ENCODE data around the gene SIGLEC1. TPM values are rescaled to one million over a fixed set of nuclear protein-coding genes. Genes with fewer than 3 reads are reported as not detected.

SIGLEC1 gene
- total and polyA plus RNA-seq, 2 donors (not counting 1 experiment from before 2014, with no cell fraction given) = not detected

GRCh38 chr20:3720626-3721025 is 8.2 kb upstream of the SIGLEC1 start:
- no peaks in the 10 kb centered on the region for H3K36me3 ChIP-seq (ENCODE audit: control insufficient read depth, insufficient read depth, low read length)
- H3K9me3 ChIP-seq (ENCODE audit: control insufficient read depth, insufficient read depth, low read depth, low read length) = no peaks in the 10 kb centered on the region
- TF ChIP-seq CTCF (conservative IDR thresholded peaks at IDR 0.05 in 1 of 2, IDR thresholded peaks at IDR 0.05 in 1 of 2; ENCODE audit: low read depth in 1 of 2, low read length in 2 of 2) = no peak
- TF ChIP-seq EZH2 (IDR thresholded peaks at IDR 0.05; ENCODE audit: low read length, missing control alignments) = no peak

GRCh38 chr20:3720068-3720467 is 7.7 kb upstream of the SIGLEC1 start:
- Histone ChIP-seq H3K36me3 (ENCODE audit: control insufficient read depth, insufficient read depth, low read length) (no peaks in the 10 kb centered on the region), H3K79me2 (ENCODE audit: control insufficient read depth, insufficient read depth, low read length) (no peaks in the 10 kb centered on the region)
- no peak for DNase-seq (ENCODE audit: low read depth in 2 of 2)

More at GRCh38 chr20:3720626-3721025, 8.2 kb upstream of the SIGLEC1 start:
- no peaks in the 10 kb centered on the region for H3K4me1 ChIP-seq (ENCODE audit: control insufficient read depth, extremely low read depth, insufficient read depth, low read length)
- no peak overlapping the region for H3K27ac ChIP-seq (ENCODE audit: insufficient read depth, low read length)
- H3K9ac ChIP-seq (ENCODE audit: insufficient read depth, low read length) = no peak overlapping the region
- no peak for DNase-seq (ENCODE audit: low read depth in 2 of 2)
- H3K79me2 ChIP-seq (ENCODE audit: control insufficient read depth, insufficient read depth, low read length) = no peaks in the 10 kb centered on the region
- peaks cover 4% of the 10 kb centered on the region for H3K27me3 ChIP-seq (ENCODE audit: control insufficient read depth, insufficient read depth, low read length)
- no peak overlapping the region for H3K4me3 ChIP-seq (replicated peaks in 1 of 4; ENCODE audit: control extremely low read depth in 1 of 4, insufficient read depth in 1 of 4, low read depth in 3 of 4, low read length in 4 of 4)
- H3K4me2 ChIP-seq (ENCODE audit: extremely low read depth, insufficient read depth, low read length) = no peak overlapping the region
- no peaks in the 10 kb centered on the region for H4K20me1 ChIP-seq (ENCODE audit: control insufficient read depth, extremely low read depth, insufficient read depth, low read length)
- H2AFZ ChIP-seq (ENCODE audit: low read length) = no peak overlapping the region

GRCh38 chr20:3719046-3719445 is 6.6 kb upstream of the SIGLEC1 start:
- Histone ChIP-seq H3K9ac (ENCODE audit: insufficient read depth, low read length) (no peak overlapping the region), H3K27me3 (ENCODE audit: control insufficient read depth, insufficient read depth, low read length) (peaks cover 4% of the 10 kb centered on the region), H4K20me1 (ENCODE audit: control insufficient read depth, extremely low read depth, insufficient read depth, low read length) (no peaks in the 10 kb centered on the region), H2AFZ (ENCODE audit: low read length) (no peak overlapping the region), H3K4me2 (ENCODE audit: extremely low read depth, insufficient read depth, low read length) (no peak overlapping the region), H3K4me3 (replicated peaks in 1 of 4; ENCODE audit: control extremely low read depth in 1 of 4, insufficient read depth in 1 of 4, low read depth in 3 of 4, low read length in 4 of 4) (no peak overlapping the region), H3K27ac (ENCODE audit: insufficient read depth, low read length) (no peak overlapping the region), H3K36me3 (ENCODE audit: control insufficient read depth, insufficient read depth, low read length) (no peaks in the 10 kb centered on the region), H3K4me1 (ENCODE audit: control insufficient read depth, extremely low read depth, insufficient read depth, low read length) (no peaks in the 10 kb centered on the region), H3K79me2 (ENCODE audit: control insufficient read depth, insufficient read depth, low read length) (no peaks in the 10 kb centered on the region), H3K9me3 (ENCODE audit: control insufficient read depth, insufficient read depth, low read depth, low read length) (no peaks in the 10 kb centered on the region)
- no peak for TF ChIP-seq CTCF (conservative IDR thresholded peaks at IDR 0.05 in 1 of 2, IDR thresholded peaks at IDR 0.05 in 1 of 2; ENCODE audit: low read depth in 1 of 2, low read length in 2 of 2)
- TF ChIP-seq EZH2 (IDR thresholded peaks at IDR 0.05; ENCODE audit: low read length, missing control alignments) = no peak
- DNase-seq (ENCODE audit: low read depth in 2 of 2) = no peak

More at GRCh38 chr20:3720068-3720467, 7.7 kb upstream of the SIGLEC1 start:
- Histone ChIP-seq H3K27ac (ENCODE audit: insufficient read depth, low read length) (no peak overlapping the region), H3K9ac (ENCODE audit: insufficient read depth, low read length) (no peak overlapping the region), H3K27me3 (ENCODE audit: control insufficient read depth, insufficient read depth, low read length) (peaks cover 4% of the 10 kb centered on the region), H2AFZ (ENCODE audit: low read length) (no peak overlapping the region), H4K20me1 (ENCODE audit: control insufficient read depth, extremely low read depth, insufficient read depth, low read length) (no peaks in the 10 kb centered on the region), H3K4me2 (ENCODE audit: extremely low read depth, insufficient read depth, low read length) (no peak overlapping the region), H3K4me1 (ENCODE audit: control insufficient read depth, extremely low read depth, insufficient read depth, low read length) (no peaks in the 10 kb centered on the region), H3K4me3 (replicated peaks in 1 of 4; ENCODE audit: control extremely low read depth in 1 of 4, insufficient read depth in 1 of 4, low read depth in 3 of 4, low read length in 4 of 4) (no peak overlapping the region), H3K9me3 (ENCODE audit: control insufficient read depth, insufficient read depth, low read depth, low read length) (no peaks in the 10 kb centered on the region)
- TF ChIP-seq CTCF (conservative IDR thresholded peaks at IDR 0.05 in 1 of 2, IDR thresholded peaks at IDR 0.05 in 1 of 2; ENCODE audit: low read depth in 1 of 2, low read length in 2 of 2) (no peak), EZH2 (IDR thresholded peaks at IDR 0.05; ENCODE audit: low read length, missing control alignments) (no peak)

Data from fibroblast of lung (primary cell).